Measurements from ENCODE around the gene FAM170B. TPM values are rescaled to one million over a fixed set of nuclear protein-coding genes. Genes with fewer than 3 reads are reported as not detected.

The FAM170B gene
- total and polyA plus RNA-seq, 10 donors, result 0.05 to 0.06 TPM; not detected in 8

Other genes starting within 250 kb of the FAM170B start
- gene LRRC18, start 194.2 kb downstream of the FAM170B start, total RNA-seq, result not detected
- under 1 TPM in 1 of 3 donors, not detected in 2; 0.06 TPM for gene LRRC18, start 194.2 kb downstream of the FAM170B start, polyA plus RNA-seq
- gene VSTM4, start 18.5 kb downstream of the FAM170B start, total RNA-seq, result 1 to 10 TPM; 2.2 to 6.8 (median 4.1) TPM
- gene VSTM4, start 18.5 kb downstream of the FAM170B start, polyA plus RNA-seq, result 1 to 10 TPM in 1 of 3 donors, under 1 TPM in 2; 0.57 to 1.6 (median 0.80) TPM
- gene TMEM273, start 54.4 kb upstream of the FAM170B start, total RNA-seq, result 10 to 100 TPM; 25.6 to 46.9 (median 30.7) TPM
- gene TMEM273, start 54.4 kb upstream of the FAM170B start, polyA plus RNA-seq, result 10 to 100 TPM; 29.3 to 64.5 (median 52.5) TPM
- gene C10orf71, start 165.1 kb upstream of the FAM170B start, total RNA-seq, result not detected
- not detected for gene C10orf71, start 165.1 kb upstream of the FAM170B start, polyA plus RNA-seq